ENCODE measurements around the gene ARL14EP.

DNA sequence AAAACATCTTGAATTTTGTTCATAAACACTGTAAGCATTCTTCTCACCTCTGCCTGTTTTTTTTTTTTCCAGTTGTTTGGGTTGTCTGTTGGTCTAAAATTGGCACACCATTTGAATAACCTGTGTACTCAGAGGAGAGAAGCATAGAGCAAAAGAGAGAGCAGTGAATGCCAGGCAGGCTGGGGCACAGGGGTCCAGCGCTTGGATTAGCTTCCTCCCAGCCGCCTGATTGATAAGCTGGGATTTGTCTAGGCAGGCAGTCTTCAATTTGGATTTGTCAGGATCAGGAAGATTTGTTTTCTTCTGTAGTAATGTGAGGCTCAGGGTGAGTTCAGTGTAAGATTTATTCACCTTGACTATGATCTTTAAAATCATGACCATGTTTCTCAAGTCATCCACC, 59.0 kb downstream of the ARL14EP start:
- TF ChIP-seq, protein P1, sequence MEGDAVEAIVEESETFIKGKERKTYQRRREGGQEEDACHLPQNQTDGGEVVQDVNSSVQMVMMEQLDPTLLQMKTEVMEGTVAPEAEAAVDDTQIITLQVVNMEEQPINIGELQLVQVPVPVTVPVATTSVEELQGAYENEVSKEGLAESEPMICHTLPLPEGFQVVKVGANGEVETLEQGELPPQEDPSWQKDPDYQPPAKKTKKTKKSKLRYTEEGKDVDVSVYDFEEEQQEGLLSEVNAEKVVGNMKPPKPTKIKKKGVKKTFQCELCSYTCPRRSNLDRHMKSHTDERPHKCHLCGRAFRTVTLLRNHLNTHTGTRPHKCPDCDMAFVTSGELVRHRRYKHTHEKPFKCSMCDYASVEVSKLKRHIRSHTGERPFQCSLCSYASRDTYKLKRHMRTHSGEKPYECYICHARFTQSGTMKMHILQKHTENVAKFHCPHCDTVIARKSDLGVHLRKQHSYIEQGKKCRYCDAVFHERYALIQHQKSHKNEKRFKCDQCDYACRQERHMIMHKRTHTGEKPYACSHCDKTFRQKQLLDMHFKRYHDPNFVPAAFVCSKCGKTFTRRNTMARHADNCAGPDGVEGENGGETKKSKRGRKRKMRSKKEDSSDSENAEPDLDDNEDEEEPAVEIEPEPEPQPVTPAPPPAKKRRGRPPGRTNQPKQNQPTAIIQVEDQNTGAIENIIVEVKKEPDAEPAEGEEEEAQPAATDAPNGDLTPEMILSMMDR (IDR thresholded peaks at IDR 0.05; ENCODE audit: low read length), result no peak
- TF ChIP-seq EZH2 (IDR thresholded peaks at IDR 0.05; ENCODE audit: borderline replicate concordance, low read length), result no peak

All from OCI-LY1 (cell line).